SW 1271 (cell line): ENCODE measurements around the gene SNORC.

Experiments used
- DNase-seq, 2 experiments: peaks; one replicate each; lab custom pipeline; 2025; lab: John Stamatoyannopoulos, UW

SNORC gene

GRCh38 chr2:232926431-232926939, 56.4 kb downstream of the SNORC start:
- DNase-seq: no peak

GRCh38 chr2:232927032-232927792, 57.1 kb downstream of the SNORC start:
- DNase-seq: no peak

GRCh38 chr2:232927793-232928550, 57.9 kb downstream of the SNORC start:
- DNase-seq: no peak
